Kidney (tissue), 14 donors: ENCODE measurements around the gene MLN. TPM values are rescaled to one million over a fixed set of nuclear protein-coding genes. Genes with fewer than 3 reads are reported as not detected.

Source experiments
- DNase-seq, 5 donors: peaks; one replicate each; pipeline ENCODE4 v3.0.0-alpha.2; 2013 to 2020
- FAIRE-seq: peaks from 2 replicates; lab custom pipeline; 2012; peaks lifted over from hg19 to GRCh38; lab: Jason Lieb, UNC
- H3K27ac ChIP-seq, 2 donors: one replicate each; pipeline ENCODE4 v1.7.0; 2013; ENCODE audit warnings: low read depth in 2 of 2, low read length in 2 of 2, inconsistent platforms in 1 of 2
- H3K27me3 ChIP-seq: one replicate; pipeline ENCODE4 v1.7.1; 2013; ENCODE audit warnings: low read length, inconsistent platforms; ENCODE audit not compliant: control insufficient read depth, insufficient read depth
- H3K36me3 ChIP-seq, 3 donors: one replicate each; pipeline versions ENCODE4 v1.7.0 to v1.7.1; 2013; ENCODE audit warnings: low read length in 3 of 3, control low read depth in 1 of 3, inconsistent platforms in 1 of 3; ENCODE audit not compliant: insufficient read depth in 3 of 3, control insufficient read depth in 2 of 3
- H3K4me1 ChIP-seq, 3 donors: one replicate each; pipeline versions ENCODE4 v1.7.0 to v1.7.1; 2013; ENCODE audit warnings: low read length in 3 of 3, inconsistent platforms in 1 of 3, low read depth in 1 of 3; ENCODE audit not compliant: control insufficient read depth in 2 of 3, insufficient read depth in 2 of 3
- H3K4me3 ChIP-seq, 3 donors: one replicate each; pipeline versions ENCODE4 v1.7.0 to v1.8.1; 2013; ENCODE audit warnings: low read length in 3 of 3, control low read depth in 1 of 3, inconsistent platforms in 1 of 3
- H3K9ac ChIP-seq, 3 donors: one replicate each; pipeline versions ENCODE4 v1.7.0 to v1.7.1; 2013; ENCODE audit warnings: low read length in 3 of 3, control low read depth in 1 of 3, inconsistent platforms in 1 of 3
- H3K9me3 ChIP-seq, 3 donors: one replicate each; pipeline versions ENCODE4 v1.7.0 to v1.7.1; 2013; ENCODE audit warnings: low read length in 3 of 3, control low read depth in 1 of 3, inconsistent platforms in 1 of 3; ENCODE audit not compliant: control insufficient read depth in 2 of 3, insufficient read depth in 1 of 3
- CTCF ChIP-seq: IDR thresholded peaks from 3 replicates; pipeline ENCODE4 v1.5.1; 2012; ENCODE audit warnings: mild to moderate bottlenecking, moderate library complexity, borderline replicate concordance; ENCODE audit not compliant: insufficient read depth; ENCODE audit errors: extremely low read depth
- intact Hi-C: fragments of 100-400 bp; cut with DNase I; formaldehyde crosslinking; loops from one replicate; pipeline ENCODE4 v1.11.1; 2022
- polyA plus RNA-seq: library from polyadenylated mRNA; stranded (reverse); fragments of 350-450 nt; fragmentation: Illumina TruSeq; extraction: RNeasy Lipid Tissue Mini Kit (QIAGEN cat#74804); gene quantifications from one replicate; pipeline ENCODE4 v1.2.3, GENCODE V29; 2014; ENCODE audit warnings: low read depth, low replicate concordance; ENCODE audit not compliant: insufficient read depth
- total RNA-seq: library from RNA; stranded (reverse); fragmentation: NEBNext Ultra II Directional; extraction: Animal tissue kit (Norgen Biotek cat#: 25700); gene quantifications from one replicate; pipeline ENCODE4 v1.2.1, GENCODE V29; 2021
- donor health status: control.
- donor health status: control.
- donor health status: control.
- donor health status: control.
- donor health status: control.
- donor health status: DM: yes; HTN: yes; CAD: no.
- donor health status: Normal renal cell carcinoma (clear cell type).

Gene MLN
- total and polyA plus RNA-seq, 2 donors from 2014 or later, result not detected

GRCh38 chr6:33845031-33845745, 41.4 kb upstream of the MLN start:
- intact Hi-C loops, result no loop called here
- TF ChIP-seq CTCF, result no peak
- Histone ChIP-seq H3K27ac (no peak overlapping the region), H3K36me3 (no peaks in the 10 kb centered on the region), H3K4me1 (peaks cover 0 to 15% (median 6%) of the 10 kb centered on the region in 3 donors), H3K9me3 (no peaks in the 10 kb centered on the region), H3K4me3 (no peak overlapping the region), H3K27me3 (no peaks in the 10 kb centered on the region), H3K9ac (no peak overlapping the region)
- FAIRE-seq, result no peak
- DNase-seq, result no peak

DNA sequence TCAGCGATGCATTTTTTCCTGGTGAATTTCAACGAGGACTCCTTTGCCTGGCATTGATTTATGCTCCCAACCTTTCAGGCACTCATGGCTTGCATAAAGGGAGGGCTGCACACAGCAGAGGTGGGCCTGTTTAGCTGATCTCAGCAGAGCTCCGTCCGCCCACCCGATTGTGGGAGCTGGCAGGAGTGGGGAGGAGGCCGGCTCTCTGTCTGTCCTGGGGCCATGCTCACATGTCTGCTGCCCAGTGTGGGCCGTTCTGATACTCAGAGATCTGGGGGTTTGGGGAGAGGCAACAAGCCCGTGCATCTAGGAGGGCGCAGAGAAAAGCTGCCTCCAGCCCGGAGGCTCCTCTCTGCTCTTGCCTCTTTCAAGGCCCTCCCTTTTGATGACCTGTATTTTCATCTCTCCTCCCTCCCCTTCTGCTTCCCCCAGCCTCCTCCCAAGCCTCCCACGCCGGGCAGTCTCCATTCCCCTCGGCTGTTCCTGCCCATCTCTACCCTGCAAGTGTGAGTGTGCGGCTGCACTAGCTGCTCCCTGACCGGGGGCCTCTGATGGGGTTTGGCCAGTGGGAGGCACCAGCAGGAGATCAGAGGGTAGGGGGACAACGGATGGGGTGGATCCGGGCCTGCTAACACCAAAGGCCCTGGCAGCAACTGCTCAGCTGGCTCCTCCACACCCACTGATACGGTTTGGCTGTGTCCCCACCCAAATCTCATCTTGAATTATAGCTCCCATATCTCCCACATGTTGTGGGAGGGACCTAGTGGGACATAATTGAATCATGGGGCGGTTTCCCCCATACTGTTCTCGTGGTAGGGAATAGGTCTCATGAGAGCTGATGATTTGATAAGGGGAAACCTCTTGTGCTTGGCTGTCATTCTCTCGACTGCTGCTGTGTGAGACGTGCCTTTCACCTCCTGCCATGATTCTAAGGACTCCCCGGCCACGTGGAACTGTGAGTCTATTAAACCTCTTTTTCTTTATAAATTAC, 39.6 kb upstream of the MLN start:
- DNase-seq, result peak; percentile 47 to 81 (median 79)
- H3K9me3 ChIP-seq, result no peaks in the 10 kb centered on the region
- no peak for TF ChIP-seq CTCF
- H3K27ac ChIP-seq, result no peak overlapping the region
- H3K4me1 ChIP-seq, result peaks cover 4 to 26% (median 14%) of the 10 kb centered on the region in 3 donors
- no peak for FAIRE-seq
- intact Hi-C loops, result no loop called here
- no peak overlapping the region for H3K4me3 ChIP-seq
- no peak overlapping the region for H3K9ac ChIP-seq
- no peaks in the 10 kb centered on the region for H3K27me3 ChIP-seq
- no peaks in the 10 kb centered on the region for H3K36me3 ChIP-seq

GRCh38 chr6:33841868-33842267, 38.1 kb upstream of the MLN start:
- no peak for FAIRE-seq
- H3K4me1 ChIP-seq, result peaks cover 4 to 16% (median 13%) of the 10 kb centered on the region in 3 donors
- intact Hi-C loops, result no loop called here
- H3K36me3 ChIP-seq, result no peaks in the 10 kb centered on the region
- DNase-seq, result no peak
- no peaks in the 10 kb centered on the region for H3K27me3 ChIP-seq
- H3K27ac ChIP-seq, result no peak overlapping the region
- no peak overlapping the region for H3K9ac ChIP-seq
- H3K4me3 ChIP-seq, result no peak overlapping the region
- TF ChIP-seq CTCF, result no peak
- no peaks in the 10 kb centered on the region for H3K9me3 ChIP-seq
